Panc1 (cell line): ENCODE data around the gene PREP. TPM values are rescaled to one million over a fixed set of nuclear protein-coding genes. Genes with fewer than 3 reads are reported as not detected.

ENCODE experiments used
- ATAC-seq: fragments of 200-7000 bp; cut with Tn5 transposase; 2 replicates; pipeline ENCODE4 v1.9.1; 2020; ENCODE audit warnings: mild to moderate bottlenecking, moderate library complexity
- BruUV-seq: library from RNA; stranded (reverse); fragments of 400-500 nt; replicated peaks from 2 replicates; lab custom pipeline; 2021; lab: Mats Ljungman, UMichigan
- CTCF ChIA-PET: fragments of 300-600 bp; sonication (Branson Sonifier 250); formaldehyde crosslinking; loops from one replicate; lab custom pipeline; 2022; ENCODE audit warnings: antibody characterized with exemption; lab: Charles Lee
- POLR2A ChIA-PET: fragments of 300-600 bp; sonication (Branson Sonifier 250); formaldehyde crosslinking; loops from one replicate; lab custom pipeline; 2022; ENCODE audit warnings: antibody characterized with exemption; lab: Charles Lee
- DNase-seq: peaks from one replicate; pipeline ENCODE4 v3.0.0-alpha.2; 2010; ENCODE audit warnings: low read depth, low spot score
- H3K27ac ChIP-seq: 2 replicates; pipeline ENCODE4 v1.5.1; 2011; ENCODE audit warnings: mild to moderate bottlenecking, low read length, inconsistent platforms
- H3K27me3 ChIP-seq: fragments of 200-500 bp; sonication (Bioruptor generic); 2 replicates; pipeline ENCODE4 v1.6.0; 2014; ENCODE audit warnings: low read length, inconsistent platforms; ENCODE audit not compliant: control insufficient read depth, insufficient read depth
- H3K36me3 ChIP-seq: fragments of 200-500 bp; sonication (Bioruptor generic); 2 replicates; pipeline ENCODE4 v1.5.1; 2014; ENCODE audit warnings: inconsistent platforms, mild to moderate bottlenecking, low read length, moderate library complexity; ENCODE audit not compliant: control insufficient read depth, insufficient read depth
- H3K4me1 ChIP-seq: 2 replicates; pipeline ENCODE4 v1.5.1; 2011; ENCODE audit warnings: inconsistent platforms, mild to moderate bottlenecking, low read length, moderate library complexity; ENCODE audit not compliant: control insufficient read depth, insufficient read depth
- H3K4me3 ChIP-seq, 2 experiments: 2 replicates each; pipeline ENCODE4 v1.5.1; 2011 to 2012; ENCODE audit warnings: low read depth in 2 of 2, low read length in 2 of 2, mild to moderate bottlenecking in 2 of 2, inconsistent platforms in 1 of 2, moderate library complexity in 1 of 2
- H3K9me3 ChIP-seq: fragments of 200-500 bp; sonication (Bioruptor generic); 2 replicates; pipeline ENCODE4 v1.5.1; 2014; ENCODE audit warnings: low read depth, mild to moderate bottlenecking, inconsistent platforms, low read length, moderate library complexity; ENCODE audit not compliant: control insufficient read depth, insufficient read depth
- POLR2AphosphoS5 ChIP-seq: IDR thresholded peaks from 2 replicates; pipeline ENCODE4 v1.6.1; 2012; ENCODE audit warnings: mild to moderate bottlenecking, low read depth, low read length, moderate library complexity
- REST ChIP-seq, 2 experiments: IDR thresholded peaks; 2 replicates each; pipeline ENCODE4 v1.6.1; 2011 to 2012; ENCODE audit warnings: low read depth in 2 of 2, control low read depth in 1 of 2, low read length in 1 of 2, mild to moderate bottlenecking in 1 of 2, moderate library complexity in 1 of 2; ENCODE audit not compliant: insufficient read depth in 1 of 2
- SIN3A ChIP-seq: IDR thresholded peaks from 2 replicates; pipeline ENCODE4 v1.6.1; 2012; ENCODE audit warnings: low read depth, mild to moderate bottlenecking, low read length, moderate library complexity, borderline replicate concordance; ENCODE audit not compliant: insufficient read depth
- TCF7L2 ChIP-seq: IDR thresholded peaks from 2 replicates; pipeline ENCODE4 v1.6.1; 2011; ENCODE audit warnings: mild to moderate bottlenecking, low read depth, low read length, inconsistent platforms
- in situ Hi-C: cut with HindIII; loops from 2 replicates; pipeline ENCODE4 v1.10.0; 2016; ENCODE audit warnings: low sequenced_read_pairs, low pct_unique_long_range_greater_than_20kb
- intact Hi-C: fragments of 100-400 bp; cut with micrococcal nuclease; formaldehyde crosslinking; loops from one replicate; pipeline ENCODE4 v1.10.0; 2022; ENCODE audit not compliant: unreplicated experiment
- total RNA-seq: library from RNA; stranded (reverse); gene quantifications from one replicate; pipeline ENCODE4 v1.2.1, GENCODE V29; 2021; ENCODE audit not compliant: unreplicated experiment
- TF ChIP-seq, protein P1 (sequence below): fragments of 450-650 bp; IDR thresholded peaks from 2 replicates; pipeline ENCODE4 v1.5.1; 2017; ENCODE audit warnings: mild to moderate bottlenecking

The PREP gene
- total RNA-seq, 1 experiment from 2014 or later = 50.4 TPM

DNA sequence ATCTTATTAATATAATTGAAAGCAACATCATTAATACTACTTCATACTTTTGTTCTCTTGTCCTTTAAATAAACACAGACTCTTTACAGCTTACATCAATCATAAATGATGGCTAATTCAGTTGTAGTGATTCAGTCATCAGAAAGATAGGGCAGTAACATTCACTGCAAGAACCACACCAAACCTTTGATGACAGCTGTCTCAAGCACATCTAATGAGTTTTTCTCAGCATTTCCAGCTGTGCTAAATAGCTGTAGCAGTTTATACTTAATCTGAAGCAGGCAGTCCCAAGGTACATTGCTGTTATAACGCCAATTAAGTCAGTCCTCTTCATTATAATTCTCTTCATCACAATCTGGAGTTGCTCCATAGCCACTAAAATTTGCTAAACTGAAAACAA lies 45.7 kb downstream of the PREP start:
- DNase-seq (no peak), ATAC-seq (no peak)
- Histone ChIP-seq H3K9me3 (peaks cover 16% of the 10 kb centered on the region; the same call in 1 of the 2 replicates), H3K27me3 (no peaks in the 10 kb centered on the region), H3K4me1 (no peaks in the 10 kb centered on the region), H3K27ac (no peak overlapping the region), H3K4me3 (no peak overlapping the region), H3K36me3 (peaks cover 20% of the 10 kb centered on the region)
- ChIA-PET CTCF (no interaction called here), POLR2A (interaction anchor here (0.7 kb wide), 1 partner anchor 11 kb away, joined by 4 read pairs; no protein-coding TSS in a partner anchor)
- in situ Hi-C loops = no loop called here
- no peak for TF ChIP-seq REST (IDR thresholded peaks at IDR 0.05; ENCODE audit: insufficient read depth in 1 of 2, low read depth in 2 of 2, low read length in 1 of 2)
- TF ChIP-seq SIN3A = no peak
- TF ChIP-seq, protein P1, sequence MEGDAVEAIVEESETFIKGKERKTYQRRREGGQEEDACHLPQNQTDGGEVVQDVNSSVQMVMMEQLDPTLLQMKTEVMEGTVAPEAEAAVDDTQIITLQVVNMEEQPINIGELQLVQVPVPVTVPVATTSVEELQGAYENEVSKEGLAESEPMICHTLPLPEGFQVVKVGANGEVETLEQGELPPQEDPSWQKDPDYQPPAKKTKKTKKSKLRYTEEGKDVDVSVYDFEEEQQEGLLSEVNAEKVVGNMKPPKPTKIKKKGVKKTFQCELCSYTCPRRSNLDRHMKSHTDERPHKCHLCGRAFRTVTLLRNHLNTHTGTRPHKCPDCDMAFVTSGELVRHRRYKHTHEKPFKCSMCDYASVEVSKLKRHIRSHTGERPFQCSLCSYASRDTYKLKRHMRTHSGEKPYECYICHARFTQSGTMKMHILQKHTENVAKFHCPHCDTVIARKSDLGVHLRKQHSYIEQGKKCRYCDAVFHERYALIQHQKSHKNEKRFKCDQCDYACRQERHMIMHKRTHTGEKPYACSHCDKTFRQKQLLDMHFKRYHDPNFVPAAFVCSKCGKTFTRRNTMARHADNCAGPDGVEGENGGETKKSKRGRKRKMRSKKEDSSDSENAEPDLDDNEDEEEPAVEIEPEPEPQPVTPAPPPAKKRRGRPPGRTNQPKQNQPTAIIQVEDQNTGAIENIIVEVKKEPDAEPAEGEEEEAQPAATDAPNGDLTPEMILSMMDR = no peak
- TF ChIP-seq POLR2AphosphoS5 = no peak
- no peak for TF ChIP-seq TCF7L2
- intact Hi-C loops = no loop called here
- BruUV-seq = no TSS peak

GRCh38 chr6:105352037-105352617 lies 50.8 kb downstream of the PREP start:
- intact Hi-C loops = no loop called here
- ChIA-PET POLR2A (no interaction called here), CTCF (no interaction called here)
- Histone ChIP-seq H3K9me3 (peaks cover 16% of the 10 kb centered on the region; the same call in 1 of the 2 replicates), H3K4me3 (no peak overlapping the region), H3K27me3 (no peaks in the 10 kb centered on the region), H3K36me3 (peaks cover 37% of the 10 kb centered on the region), H3K27ac (no peak overlapping the region), H3K4me1 (no peaks in the 10 kb centered on the region)
- BruUV-seq = no TSS peak
- no peak for DNase-seq
- no peak for ATAC-seq
- in situ Hi-C loops = no loop called here
- TF ChIP-seq, protein P1 = no peak
- TF ChIP-seq SIN3A (no peak), POLR2AphosphoS5 (no peak), REST (IDR thresholded peaks at IDR 0.05; ENCODE audit: insufficient read depth in 1 of 2, low read depth in 2 of 2, low read length in 1 of 2) (no peak), TCF7L2 (no peak)
